ENCODE data around the gene NNT.

DNA sequence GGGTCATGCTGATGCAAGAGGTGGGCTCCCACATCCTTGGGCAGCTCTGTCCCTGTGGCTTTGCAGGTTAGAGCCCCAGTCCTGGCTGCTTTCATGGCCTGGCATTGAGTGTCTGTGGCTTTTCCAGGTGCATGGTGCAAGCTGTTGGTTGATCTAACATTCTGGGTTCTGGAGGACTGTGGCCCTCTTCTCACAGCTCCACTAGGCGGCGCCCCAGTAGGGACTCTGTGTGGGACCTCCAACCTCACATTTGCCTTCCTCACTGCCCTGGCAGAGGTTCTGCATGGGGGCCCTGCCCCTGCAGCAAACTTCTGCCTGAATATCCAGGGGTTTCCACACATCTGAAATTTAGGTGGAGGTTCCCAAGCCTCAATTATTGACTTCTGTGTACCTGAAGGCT is 150.1 kb downstream of the NNT start:
- no peak for TF ChIP-seq CTCF (IDR thresholded peaks at IDR 0.05)
- TF ChIP-seq EZH2 (IDR thresholded peaks at IDR 0.05), result no peak

Data from neural progenitor cell (in vitro differentiated cells).